GM18499 (cell line): ENCODE results near the gene SPINK13.
"Not testable (repeated sequence)": the region's sequence is repeated elsewhere in the genome, so short reads cannot be mapped to it uniquely, and the experiment has no call there.

Source experiments
- ATAC-seq: cut with Tn5 transposase; IDR thresholded peaks from one replicate; pipeline ENCODE4 v1.9.1; 2021; ENCODE audit warnings: moderate number of reproducible peaks; ENCODE audit not compliant: insufficient read depth, unreplicated experiment

The SPINK13 gene

GRCh38 chr5:148311484-148311883, 42.9 kb downstream of the SPINK13 start:
- no peak for ATAC-seq

- no peak for ATAC-seq
Measured at GRCh38 chr5:148312153-148312552, 43.6 kb downstream of the SPINK13 start, which contains the start of gene SPINK7. Gene SPINK7, plus strand, starts transcription at chr5:148312423. Its CDS starts 61 bp downstream, at chr5:148312484.

GRCh38 chr5:148314187-148314586, 45.6 kb downstream of the SPINK13 start:
- no peak for ATAC-seq

- ATAC-seq: no peak
Measured at GRCh38 chr5:148314731-148315130, 46.1 kb downstream of the SPINK13 start.

GRCh38 chr5:148320011-148320963, 51.7 kb downstream of the SPINK13 start:
- not testable (repeated sequence) for ATAC-seq

- ATAC-seq: no peak
Measured at GRCh38 chr5:148333262-148333849, 64.8 kb downstream of the SPINK13 start.

GRCh38 chr5:148335259-148335658, 66.7 kb downstream of the SPINK13 start, which contains the start of gene SPINK9:
Gene SPINK9, plus strand, starts transcription at chr5:148335559. Its CDS starts 55 bp downstream, at chr5:148335614.
- ATAC-seq: no peak
